Transverse colon (tissue), 4 donors: ENCODE data around the gene MYH15. TPM values are rescaled to one million over a fixed set of nuclear protein-coding genes. Genes with fewer than 3 reads are reported as not detected.

Experiments
- DNase-seq: peaks from one replicate; pipeline ENCODE4 v3.0.0-alpha.2; 2019
- H3K27ac ChIP-seq, 4 donors: fragments of 200-600 bp; sonication (generic); 2 replicates each; pipeline ENCODE4 v1.5.1; 2016 to 2018; ENCODE audit warnings: inconsistent platforms in 4 of 4
- H3K27me3 ChIP-seq: fragments of 200-600 bp; sonication (generic); 2 replicates; pipeline ENCODE4 v1.5.1; 2017; ENCODE audit warnings: inconsistent platforms
- H3K36me3 ChIP-seq, 4 donors: fragments of 200-600 bp; sonication (generic); 2 replicates each; pipeline ENCODE4 v1.5.1; 2017 to 2019; ENCODE audit warnings: inconsistent platforms in 4 of 4
- H3K4me1 ChIP-seq, 4 donors: fragments of 200-600 bp; sonication (generic); 2 replicates each; pipeline ENCODE4 v1.5.1; 2017 to 2020; ENCODE audit warnings: inconsistent platforms in 4 of 4
- H3K4me3 ChIP-seq, 4 donors: fragments of 200-600 bp; sonication (generic); 1 replicate in 1 of 4; 2 replicates in 3 of 4; pipeline versions ENCODE4 v1.5.1 to v1.6.1; 2017 to 2019; ENCODE audit warnings: inconsistent platforms in 4 of 4
- H3K9me3 ChIP-seq, 2 donors: fragments of 200-600 bp; sonication (generic); 2 replicates each; pipeline ENCODE4 v1.5.1; 2017 to 2019; ENCODE audit warnings: inconsistent platforms in 2 of 2
- CTCF ChIP-seq, 5 experiments: fragments of 200-600 bp in 3 of 5; fragments of 450-650 bp in 2 of 5; sonication (generic) in 3 of 5; IDR thresholded peaks; 1 replicate in 2 of 5; 2 replicates in 3 of 5; pipeline ENCODE4 v1.5.1; 2016 to 2017; ENCODE audit warnings: antibody characterized with exemption in 5 of 5, inconsistent platforms in 3 of 5, mild to moderate bottlenecking in 2 of 5, moderate library complexity in 1 of 5
- EP300 ChIP-seq: sonication (generic); formaldehyde crosslinking; IDR thresholded peaks from one replicate; pipeline ENCODE4 v1.6.1; 2017; ENCODE audit warnings: antibody characterized with exemption, low read depth
- POLR2A ChIP-seq: fragments of 450-650 bp; IDR thresholded peaks from one replicate; pipeline ENCODE4 v1.6.1; 2016; ENCODE audit warnings: antibody characterized with exemption, mild to moderate bottlenecking, moderate library complexity
- POLR2AphosphoS5 ChIP-seq, 3 donors: sonication (generic); formaldehyde crosslinking; IDR thresholded peaks; one replicate each; pipeline ENCODE4 v1.6.1; 2016; ENCODE audit warnings: antibody characterized with exemption in 3 of 3
- WGBS, 2 donors: methylation state at CpG; one replicate each; pipeline ENCODE4 v1.1.5; 2018; ENCODE audit warnings: low coverage in 1 of 2; 5-methylcytosine and 5-hydroxymethylcytosine counted together
- in situ Hi-C, 4 donors: fragments of 200-750 bp; cut with MboI; loops; one replicate each; pipeline versions ENCODE4 v1.15.0 to v1.15.1; 2017; ENCODE audit warnings: low sequenced_read_pairs in 3 of 4, low pct_ligation_motif_present in 1 of 4, low pct_unique_long_range_greater_than_20kb in 1 of 4
- intact Hi-C: fragments of 100-400 bp; cut with DNase I; formaldehyde crosslinking; loops from one replicate; pipeline ENCODE4 v1.15.1; 2023; ENCODE audit warnings: low total_unique reads
- total RNA-seq, 4 donors: library from RNA; depleted of rRNA; stranded (reverse); fragments of >200 nt; gene quantifications; one replicate each; pipeline ENCODE4 v1.1.0, GENCODE V29; 2016

Gene MYH15
- total RNA-seq, 4 donors from 2014 or later: 0.16 to 0.41 TPM; not detected in 2

GRCh38 chr3:108511490-108511889 is 1.1 kb upstream of the MYH15 start:
- Histone ChIP-seq H3K4me1 (no peaks in the 10 kb centered on the region), H3K9me3 (no peaks in the 10 kb centered on the region), H3K27ac (no peak overlapping the region), H3K27me3 (no peaks in the 10 kb centered on the region), H3K4me3 (no peak overlapping the region), H3K36me3 (no peaks in the 10 kb centered on the region)
- intact Hi-C loops: no loop called here
- DNase-seq: no peak
- no peak for TF ChIP-seq POLR2AphosphoS5 (IDR thresholded peaks at IDR 0.05)
- no peak for TF ChIP-seq POLR2A
- TF ChIP-seq EP300: no peak
- no peak for TF ChIP-seq CTCF (IDR thresholded peaks at IDR 0.05)
- in situ Hi-C loops: no loop called here

- Histone ChIP-seq H3K4me3 (no peak overlapping the region), H3K4me1 (no peaks in the 10 kb centered on the region), H3K36me3 (no peaks in the 10 kb centered on the region), H3K9me3 (no peaks in the 10 kb centered on the region), H3K27ac (no peak overlapping the region), H3K27me3 (no peaks in the 10 kb centered on the region)
- in situ Hi-C loops: no loop called here
- WGBS, 2 donors: 17 to 67% methylated on average over 1 to 4 of the region's 4 CpGs
- intact Hi-C loops: no loop called here
- DNase-seq: no peak
- TF ChIP-seq EP300 (no peak), POLR2AphosphoS5 (IDR thresholded peaks at IDR 0.05) (no peak), POLR2A (no peak), CTCF (IDR thresholded peaks at IDR 0.05) (no peak)
Measured at GRCh38 chr3:108511055-108511454, 659 bp upstream of the MYH15 start.

- WGBS, 2 donors: 83 to 90% methylated on average over 1 to 2 of the region's 2 CpGs
- H3K27me3 ChIP-seq: no peaks in the 10 kb centered on the region
- intact Hi-C loops: no loop called here
- in situ Hi-C loops: no loop called here
- H3K4me1 ChIP-seq: no peaks in the 10 kb centered on the region
- H3K4me3 ChIP-seq: no peak overlapping the region
- TF ChIP-seq EP300: no peak
- TF ChIP-seq CTCF (IDR thresholded peaks at IDR 0.05): no peak
- TF ChIP-seq POLR2AphosphoS5 (IDR thresholded peaks at IDR 0.05): no peak
- no peak for TF ChIP-seq POLR2A
- no peak for DNase-seq
- H3K36me3 ChIP-seq: no peaks in the 10 kb centered on the region
- no peaks in the 10 kb centered on the region for H3K9me3 ChIP-seq
- H3K27ac ChIP-seq: no peak overlapping the region
Measured at GRCh38 chr3:108509871-108510270, 525 bp downstream of the MYH15 start.

GRCh38 chr3:108509263-108509662 is 1.1 kb downstream of the MYH15 start:
- no peak overlapping the region for H3K27ac ChIP-seq
- TF ChIP-seq POLR2AphosphoS5 (IDR thresholded peaks at IDR 0.05) (no peak), CTCF (IDR thresholded peaks at IDR 0.05) (no peak), POLR2A (no peak)
- WGBS, 2 donors: 88 to 90% methylated on average over 3 of the region's 3 CpGs
- no peak overlapping the region for H3K4me3 ChIP-seq
- H3K27me3 ChIP-seq: no peaks in the 10 kb centered on the region
- no peaks in the 10 kb centered on the region for H3K9me3 ChIP-seq
- in situ Hi-C loops (no loop called here), intact Hi-C loops (no loop called here)
- no peak for DNase-seq
- H3K4me1 ChIP-seq: no peaks in the 10 kb centered on the region
- H3K36me3 ChIP-seq: no peaks in the 10 kb centered on the region
